ENCODE results near the gene PREX1.

DNA sequence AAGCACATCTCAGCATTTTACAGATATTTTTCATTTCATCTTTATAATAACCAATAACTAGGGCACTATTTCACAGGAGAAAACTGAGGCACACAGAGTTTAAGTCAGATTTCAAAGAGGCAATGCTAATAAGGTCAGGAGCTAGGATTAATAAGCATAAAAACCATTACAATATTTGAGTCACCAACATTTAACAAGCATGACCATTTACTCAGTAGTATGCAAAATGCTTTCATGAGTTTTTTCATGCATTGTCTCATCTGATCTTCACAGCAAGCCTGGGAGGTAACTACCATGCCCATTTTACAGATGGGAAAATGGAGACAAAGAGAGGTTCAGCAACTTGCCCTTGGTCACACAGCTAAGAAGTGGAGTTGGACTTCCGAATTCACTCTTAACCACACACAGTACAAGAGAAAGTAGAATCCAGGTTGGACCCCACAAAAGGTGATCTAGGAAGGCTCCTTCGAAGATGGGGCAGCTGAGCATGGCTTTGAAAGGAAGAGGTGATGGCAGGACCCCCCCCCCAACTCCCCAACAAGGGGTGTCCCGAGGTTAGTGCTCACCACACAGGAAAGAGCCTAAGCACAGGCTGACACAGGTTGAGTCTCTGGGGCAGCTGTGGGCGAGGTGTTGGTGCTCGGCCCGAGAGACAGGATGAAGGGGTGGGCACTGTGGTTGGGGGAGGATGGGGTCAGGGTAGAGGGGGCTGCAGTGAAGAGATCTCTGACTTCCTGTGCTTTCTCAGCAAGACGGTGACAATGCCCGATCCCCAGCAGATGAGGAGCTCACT, 108.8 kb downstream of the PREX1 start:
- TF ChIP-seq, protein P1, sequence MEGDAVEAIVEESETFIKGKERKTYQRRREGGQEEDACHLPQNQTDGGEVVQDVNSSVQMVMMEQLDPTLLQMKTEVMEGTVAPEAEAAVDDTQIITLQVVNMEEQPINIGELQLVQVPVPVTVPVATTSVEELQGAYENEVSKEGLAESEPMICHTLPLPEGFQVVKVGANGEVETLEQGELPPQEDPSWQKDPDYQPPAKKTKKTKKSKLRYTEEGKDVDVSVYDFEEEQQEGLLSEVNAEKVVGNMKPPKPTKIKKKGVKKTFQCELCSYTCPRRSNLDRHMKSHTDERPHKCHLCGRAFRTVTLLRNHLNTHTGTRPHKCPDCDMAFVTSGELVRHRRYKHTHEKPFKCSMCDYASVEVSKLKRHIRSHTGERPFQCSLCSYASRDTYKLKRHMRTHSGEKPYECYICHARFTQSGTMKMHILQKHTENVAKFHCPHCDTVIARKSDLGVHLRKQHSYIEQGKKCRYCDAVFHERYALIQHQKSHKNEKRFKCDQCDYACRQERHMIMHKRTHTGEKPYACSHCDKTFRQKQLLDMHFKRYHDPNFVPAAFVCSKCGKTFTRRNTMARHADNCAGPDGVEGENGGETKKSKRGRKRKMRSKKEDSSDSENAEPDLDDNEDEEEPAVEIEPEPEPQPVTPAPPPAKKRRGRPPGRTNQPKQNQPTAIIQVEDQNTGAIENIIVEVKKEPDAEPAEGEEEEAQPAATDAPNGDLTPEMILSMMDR (IDR thresholded peaks at IDR 0.05), result no peak
- TF ChIP-seq POLR2A (IDR thresholded peaks at IDR 0.05), result no peak
- no peak for TF ChIP-seq EP300 (IDR thresholded peaks at IDR 0.05)

Measured in ovary (tissue), 3 donors.